Activated effector memory CD4-positive, alpha-beta T cell treated with Interleukin-2 at 50 U/mL for 16 hours (primary cell): ENCODE results near the gene CRYBB1.

Experiments used
- DNase-seq: peaks from one replicate; pipeline ENCODE4 v3.0.0-alpha.2; 2020

CRYBB1 gene

DNA sequence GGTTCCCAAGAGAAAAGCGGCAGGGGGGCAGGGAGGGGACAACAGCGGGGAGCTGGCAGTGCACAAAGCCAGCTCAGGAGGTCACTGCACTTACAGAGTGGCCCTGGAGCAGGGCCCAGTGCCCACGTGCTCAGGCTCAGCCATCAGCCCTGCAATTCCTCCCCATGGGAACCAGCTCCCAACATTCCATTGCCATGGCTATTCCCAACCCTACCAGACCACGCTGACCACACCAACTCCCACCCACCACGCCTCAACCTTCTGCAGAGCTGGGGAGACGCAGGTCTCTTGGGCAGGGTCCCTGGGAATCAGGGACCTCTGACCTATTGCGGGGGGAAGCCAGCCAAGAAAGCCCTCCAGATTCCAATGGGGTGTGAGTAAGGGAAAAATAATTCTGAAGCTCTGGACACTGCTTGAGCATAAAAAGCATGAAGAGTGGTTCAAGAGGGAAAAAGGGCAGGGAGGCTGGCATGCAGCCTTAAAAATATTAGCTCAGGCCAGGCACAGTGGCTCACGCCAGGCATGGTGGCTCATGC is 67.3 kb downstream of the CRYBB1 start:
- no peak for DNase-seq

DNA sequence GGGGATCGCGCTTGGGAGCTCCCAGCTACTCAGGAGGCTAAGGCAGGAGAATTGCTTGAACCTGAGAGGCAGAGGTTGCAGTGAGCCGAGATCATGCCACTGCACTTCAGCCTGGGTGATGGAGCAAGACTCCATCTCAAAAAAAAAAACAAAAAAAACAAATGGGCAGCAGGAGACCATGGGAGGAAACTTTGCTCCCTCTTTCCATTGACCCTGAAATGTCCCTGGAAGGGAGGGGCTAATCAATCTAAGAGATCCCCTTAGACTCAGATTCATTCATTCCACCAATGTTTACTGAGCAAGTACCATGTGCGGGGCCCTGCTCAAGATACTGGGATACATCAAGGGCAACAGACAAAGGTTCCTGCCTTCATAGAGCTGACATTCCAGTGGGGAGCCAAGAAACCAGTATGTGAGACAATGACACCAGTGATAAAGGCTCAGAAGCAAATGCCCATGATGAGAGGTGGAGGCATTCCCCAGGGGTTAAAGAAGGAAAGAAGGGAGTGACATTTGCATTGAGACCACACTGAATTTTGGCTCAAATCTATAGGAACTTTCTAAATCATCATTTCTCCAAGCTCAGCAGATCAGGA is 67.8 kb downstream of the CRYBB1 start:
- DNase-seq = no peak
